Pancreas (tissue), 10 donors: ENCODE data around the gene PCDHB1. TPM values are rescaled to one million over a fixed set of nuclear protein-coding genes. Genes with fewer than 3 reads are reported as not detected.

Experiments
- ATAC-seq, 4 donors: fragments of 200-7000 bp; cut with Tn5 transposase; one replicate each; pipeline versions ENCODE4 v1.8.0 to v1.9.1; 2020; ENCODE audit warnings: mild to moderate bottlenecking in 4 of 4, moderate library complexity in 4 of 4
- DNase-seq, 6 donors: peaks; one replicate each; pipeline ENCODE4 v3.0.0-alpha.2; 2020
- FAIRE-seq: peaks from 2 replicates; lab custom pipeline; 2012; peaks lifted over from hg19 to GRCh38; lab: Jason Lieb, UNC
- H3K27ac ChIP-seq, 4 donors: fragments of 200-600 bp; sonication (generic); 1 replicate in 3 of 4; 2 replicates in 1 of 4; pipeline versions ENCODE4 v1.5.0 to v1.8.0; 2020
- H3K27me3 ChIP-seq, 4 donors: fragments of 200-600 bp; one replicate each; pipeline ENCODE4 v1.8.0; 2021
- H3K36me3 ChIP-seq, 3 donors: fragments of 200-600 bp; sonication (generic) in 1 of 3; one replicate each; pipeline versions ENCODE4 v1.5.0 to v1.8.0; 2020 to 2021
- H3K4me1 ChIP-seq, 3 donors: fragments of 200-600 bp; one replicate each; pipeline ENCODE4 v1.8.0; 2021
- H3K4me3 ChIP-seq, 4 donors: fragments of 200-600 bp; sonication (generic) in 2 of 4; one replicate each; pipeline versions ENCODE4 v1.5.0 to v1.8.0; 2020 to 2021
- H3K9me3 ChIP-seq, 4 donors: fragments of 200-600 bp; one replicate each; pipeline ENCODE4 v1.8.0; 2021
- WGBS, 2 donors: extraction: QIAGEN DNeasy Blood & Tissue Kit; methylation state at CpG; one replicate each; pipeline ENCODE4 v1.1.7; 2013; 5-methylcytosine and 5-hydroxymethylcytosine counted together
- intact Hi-C, 3 donors: fragments of 100-400 bp; cut with DNase I; formaldehyde crosslinking; loops; one replicate each; pipeline versions ENCODE4 v1.11.1 to v1.14.2; 2022
- polyA plus RNA-seq, 2 donors: library from polyadenylated mRNA; stranded (reverse); fragments of 200-250 nt; gene quantifications; one replicate each; pipeline ENCODE4 v1.2.3, GENCODE V29; 2013
- total RNA-seq, 6 donors: library from RNA; stranded (reverse); fragmentation: NEBNext Ultra II Directional in 4 of 6; extraction: Animal tissue kit (Norgen Biotek cat#: 25700) in 4 of 6; gene quantifications; one replicate each; pipeline versions ENCODE4 v1.2.1 to v1.2.4, GENCODE V29; 2021 to 2023
- TF ChIP-seq, protein P1 (sequence below), 4 donors: fragments of 200-600 bp; sonication (generic) in 3 of 4; IDR thresholded peaks; one replicate each; pipeline versions ENCODE4 v1.5.0 to v1.8.0; 2021; ENCODE audit warnings: antibody characterized with exemption in 4 of 4
- donor health status: healthy with polysubstance abuse.
- donor health status: DM: no; HTN: no; CAD: no; lungs with moderate emphysema.
- donor health status: DM: no; HTN: no; CAD: no.
- donor health status: control.
- donor health status: control.
- donor health status: Bipolar disorder and iron deficiency.
- donor health status: DM: yes; HTN: yes; CAD: no.
- donor health status: DM: no; HTN: no; CAD: no.
- donor health status: DM: no; HTN: no; CAD: no.
- donor health status: DM: yes; HTN: yes; CAD: no.

Gene PCDHB1, protein sequence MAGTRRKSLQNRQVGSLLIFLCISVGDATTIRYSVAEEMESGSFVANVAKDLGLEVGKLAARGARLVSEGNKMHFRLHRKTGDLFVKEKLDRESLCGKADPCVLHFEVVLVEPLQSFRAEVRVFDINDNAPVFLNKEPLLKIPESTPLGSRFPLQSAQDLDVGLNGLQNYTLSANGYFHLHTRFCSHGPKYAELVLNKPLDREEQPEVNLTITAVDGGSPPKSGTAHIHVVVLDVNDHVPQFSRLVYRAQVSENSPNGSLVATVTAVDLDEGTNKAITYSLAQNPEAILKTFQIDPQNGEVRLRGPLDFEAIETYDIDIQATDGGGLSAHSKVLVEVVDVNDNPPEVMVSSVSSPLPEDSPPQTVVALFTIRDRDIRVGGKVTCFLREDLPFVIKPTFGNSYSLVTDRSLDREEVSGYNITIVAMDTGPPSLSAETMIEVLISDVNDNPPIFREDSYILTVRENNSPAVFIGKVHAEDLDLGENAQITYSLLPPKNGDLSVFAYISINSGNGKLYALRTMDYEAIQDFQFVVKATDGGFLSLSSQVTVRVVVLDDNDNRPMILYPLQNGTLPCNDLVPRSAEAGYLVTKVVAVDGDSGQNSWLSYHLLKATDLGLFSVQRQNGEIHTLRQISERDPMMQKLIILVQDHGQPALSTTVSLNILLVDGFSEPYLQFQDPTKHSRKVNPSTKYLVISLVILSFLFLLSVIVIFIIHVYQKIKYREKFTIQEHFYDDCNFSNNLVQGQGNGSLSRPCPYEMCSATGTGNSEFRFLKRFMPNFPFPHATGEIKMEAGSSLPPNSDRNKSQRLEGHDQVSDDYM
- total RNA-seq (under 1 TPM; 0.09 to 0.35 (median 0.14) TPM), polyA plus RNA-seq (under 1 TPM; 0.02 to 0.08 TPM)

DNA sequence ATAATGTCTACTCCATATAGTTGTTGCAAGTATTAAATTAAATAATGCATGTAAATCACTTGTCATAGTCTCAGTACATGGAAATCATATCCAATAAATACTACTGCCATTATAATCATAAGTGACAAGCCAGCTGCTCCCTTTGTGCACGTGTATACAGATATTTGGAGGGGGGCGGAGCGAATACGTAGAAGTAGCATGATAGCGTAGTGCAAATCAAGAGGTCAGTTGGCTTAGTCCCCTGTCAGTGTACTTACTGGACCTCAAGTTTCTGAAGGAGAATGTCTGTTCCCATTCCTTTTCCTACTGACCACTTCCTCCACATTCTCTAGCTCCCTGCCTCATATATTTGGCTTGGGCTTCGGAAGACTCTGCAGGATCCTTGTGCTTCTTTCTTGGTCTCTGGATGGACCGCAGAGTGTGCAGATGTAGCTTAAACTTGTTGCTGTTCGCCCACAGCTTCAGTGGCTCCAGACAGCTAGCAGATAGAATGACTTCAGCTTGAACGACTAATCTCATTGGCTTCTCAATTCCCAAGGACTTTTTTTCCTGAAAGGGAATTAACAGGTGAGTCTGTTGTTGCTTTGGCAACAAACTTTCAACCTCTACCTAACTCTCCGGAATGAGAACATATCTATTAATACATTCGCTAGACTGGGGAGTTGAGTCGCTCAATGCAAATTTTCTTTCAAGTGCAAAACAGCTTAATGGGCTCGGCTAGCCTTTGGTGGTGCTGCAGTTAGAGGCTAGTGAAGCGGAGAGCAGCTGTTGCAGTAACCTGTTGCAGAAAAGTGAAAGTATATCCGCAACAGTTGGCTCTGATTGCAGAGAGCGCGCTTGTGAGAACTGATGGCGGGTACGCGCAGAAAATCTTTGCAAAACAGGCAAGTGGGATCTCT, at the start of gene PCDHB1:
TSS of gene PCDHB1 (plus strand) at position 753 of the 899 bp plus-strand sequence. CDS start at position 850, 97 bp downstream.
- Histone ChIP-seq H3K4me1 (peaks cover 0 to 4% (median 0%) of the 10 kb centered on the region in 3 donors), H3K27ac (peak within 1 kb of the TSS in 3 of 4 donors; percentile 3 to 8 (median 6)), H3K4me3 (peak within 1 kb of the TSS; percentile 32 to 66 (median 51)), H3K36me3 (no peaks in the 10 kb centered on the region), H3K27me3 (no peaks in the 10 kb centered on the region), H3K9me3 (no peaks in the 10 kb centered on the region)
- DNase-seq = peak in 1 of 6 donors; percentile 36
- peak; percentile 74 to 93 (median 90) for ATAC-seq
- TF ChIP-seq, protein P1, sequence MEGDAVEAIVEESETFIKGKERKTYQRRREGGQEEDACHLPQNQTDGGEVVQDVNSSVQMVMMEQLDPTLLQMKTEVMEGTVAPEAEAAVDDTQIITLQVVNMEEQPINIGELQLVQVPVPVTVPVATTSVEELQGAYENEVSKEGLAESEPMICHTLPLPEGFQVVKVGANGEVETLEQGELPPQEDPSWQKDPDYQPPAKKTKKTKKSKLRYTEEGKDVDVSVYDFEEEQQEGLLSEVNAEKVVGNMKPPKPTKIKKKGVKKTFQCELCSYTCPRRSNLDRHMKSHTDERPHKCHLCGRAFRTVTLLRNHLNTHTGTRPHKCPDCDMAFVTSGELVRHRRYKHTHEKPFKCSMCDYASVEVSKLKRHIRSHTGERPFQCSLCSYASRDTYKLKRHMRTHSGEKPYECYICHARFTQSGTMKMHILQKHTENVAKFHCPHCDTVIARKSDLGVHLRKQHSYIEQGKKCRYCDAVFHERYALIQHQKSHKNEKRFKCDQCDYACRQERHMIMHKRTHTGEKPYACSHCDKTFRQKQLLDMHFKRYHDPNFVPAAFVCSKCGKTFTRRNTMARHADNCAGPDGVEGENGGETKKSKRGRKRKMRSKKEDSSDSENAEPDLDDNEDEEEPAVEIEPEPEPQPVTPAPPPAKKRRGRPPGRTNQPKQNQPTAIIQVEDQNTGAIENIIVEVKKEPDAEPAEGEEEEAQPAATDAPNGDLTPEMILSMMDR (IDR thresholded peaks at IDR 0.05) = no peak
- FAIRE-seq = no peak
- 6% methylated on average over 20 of the region's 20 CpGs for WGBS, 2 donors
- intact Hi-C loops = no loop called here

DNA sequence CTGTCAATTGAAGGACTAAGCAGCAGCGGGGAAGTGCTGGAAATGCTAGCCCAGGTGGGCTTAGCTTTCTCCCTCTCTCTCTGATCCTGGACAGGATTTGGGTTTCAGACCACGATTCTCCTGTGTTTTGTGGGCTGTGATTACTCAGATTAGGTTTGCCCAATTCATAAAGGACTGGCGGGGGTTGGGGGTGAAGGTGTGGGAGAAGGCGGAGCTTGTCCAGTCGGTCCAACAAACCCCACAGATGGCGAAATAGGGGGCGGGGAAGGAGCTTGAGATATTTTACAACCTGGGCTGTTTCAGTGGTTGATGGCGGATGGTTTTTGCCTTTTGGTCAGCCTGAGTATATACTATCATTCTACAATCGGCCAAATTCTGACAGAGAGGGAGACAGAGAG, 49.7 kb upstream of the PCDHB1 start:
- H3K4me3 ChIP-seq = peak overlapping the region in 1 of 4 donors; percentile 18
- H3K27ac ChIP-seq = no peak overlapping the region
- no peaks in the 10 kb centered on the region for H3K4me1 ChIP-seq
- H3K36me3 ChIP-seq = no peaks in the 10 kb centered on the region
- TF ChIP-seq, protein P1 (IDR thresholded peaks at IDR 0.05) = no peak
- H3K27me3 ChIP-seq = no peaks in the 10 kb centered on the region
- intact Hi-C loops = no loop called here
- ATAC-seq = peak in 3 of 4 donors; percentile 46 to 51 (median 49)
- no peaks in the 10 kb centered on the region for H3K9me3 ChIP-seq
- peak in 2 of 6 donors; percentile 9 to 16 for DNase-seq
- no peak for FAIRE-seq
- 12 to 13% methylated on average over 9 of the region's 9 CpGs for WGBS, 2 donors

DNA sequence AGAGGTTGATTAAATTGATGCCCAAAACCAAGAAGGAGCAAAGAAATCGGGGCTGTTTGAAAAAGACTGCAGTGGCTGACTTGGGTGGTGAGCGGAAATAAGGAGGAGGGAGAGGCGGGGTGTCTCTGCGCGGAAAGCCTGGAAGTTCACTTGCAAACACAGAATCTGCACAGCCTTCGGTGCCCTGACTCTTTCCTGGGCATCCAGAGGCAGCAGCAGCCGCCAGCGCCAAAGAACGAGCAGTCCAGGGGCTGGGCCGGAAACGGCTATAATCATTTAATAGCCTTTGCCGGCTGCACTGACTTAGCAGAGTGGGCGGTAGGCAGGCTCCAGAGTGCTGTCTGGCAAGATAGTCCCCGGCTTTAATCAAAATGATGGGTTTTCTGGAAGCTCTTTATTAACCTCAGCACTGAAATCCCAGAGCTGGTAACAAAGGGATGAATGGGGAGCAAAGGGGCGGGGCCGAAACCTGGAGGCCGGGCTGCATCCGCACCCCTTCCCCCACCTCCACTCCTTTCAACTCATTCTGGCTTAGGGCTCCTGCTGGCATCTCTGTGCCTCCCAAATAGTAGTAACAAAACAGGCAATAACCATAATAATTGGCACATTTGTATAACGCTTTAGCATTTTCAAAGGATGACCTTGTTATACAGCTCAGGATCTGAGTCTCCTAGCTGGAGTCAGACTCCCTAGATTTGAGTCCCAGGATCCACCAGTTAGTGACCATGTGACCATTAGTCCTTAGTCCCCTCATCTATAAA, 49.1 kb upstream of the PCDHB1 start:
- no peak overlapping the region for H3K27ac ChIP-seq
- FAIRE-seq (no peak), DNase-seq (peak in 2 of 6 donors; percentile 8 to 15), ATAC-seq (peak in 3 of 4 donors; percentile 60 to 70 (median 70))
- TF ChIP-seq, protein P1 (IDR thresholded peaks at IDR 0.05) = no peak
- H3K9me3 ChIP-seq = no peaks in the 10 kb centered on the region
- H3K27me3 ChIP-seq = no peaks in the 10 kb centered on the region
- no peaks in the 10 kb centered on the region for H3K36me3 ChIP-seq
- no peaks in the 10 kb centered on the region for H3K4me1 ChIP-seq
- peak overlapping the region in 1 of 4 donors; percentile 18 for H3K4me3 ChIP-seq
- WGBS, 2 donors = 12 to 15% methylated on average over 19 of the region's 19 CpGs
- intact Hi-C loops = no loop called here

DNA sequence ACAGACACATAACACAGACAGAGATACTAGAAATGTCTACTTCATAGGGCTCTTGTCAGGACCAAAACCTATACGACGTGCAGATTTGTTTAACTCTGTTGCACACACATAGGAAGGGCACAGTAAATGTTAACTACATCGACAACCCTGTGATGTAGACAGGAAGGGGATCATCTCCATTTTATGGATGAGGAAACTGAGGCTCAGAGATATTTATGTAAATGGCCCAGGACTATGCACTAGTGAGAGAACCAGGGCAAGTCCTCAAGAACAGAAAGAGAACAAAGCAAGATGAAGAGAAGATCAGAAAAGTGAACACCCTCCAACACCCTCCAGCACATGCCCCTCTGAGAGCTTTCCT, 48.6 kb upstream of the PCDHB1 start:
- Histone ChIP-seq H3K27me3 (no peaks in the 10 kb centered on the region), H3K4me1 (no peaks in the 10 kb centered on the region), H3K36me3 (no peaks in the 10 kb centered on the region), H3K27ac (no peak overlapping the region), H3K4me3 (no peak overlapping the region), H3K9me3 (no peaks in the 10 kb centered on the region)
- 59 to 61% methylated on average over 3 of the region's 3 CpGs for WGBS, 2 donors
- no peak for FAIRE-seq
- no peak for DNase-seq
- intact Hi-C loops = no loop called here
- TF ChIP-seq, protein P1 (IDR thresholded peaks at IDR 0.05) = no peak
- no peak for ATAC-seq
